Kidney (tissue), 14 donors: ENCODE data around the gene MX2. TPM values are rescaled to one million over a fixed set of nuclear protein-coding genes. Genes with fewer than 3 reads are reported as not detected.

Source experiments
- DNase-seq, 5 donors: peaks; one replicate each; pipeline ENCODE4 v3.0.0-alpha.2; 2013 to 2020
- FAIRE-seq: peaks from 2 replicates; lab custom pipeline; 2012; peaks lifted over from hg19 to GRCh38; lab: Jason Lieb, UNC
- H3K27ac ChIP-seq, 2 donors: one replicate each; pipeline ENCODE4 v1.7.0; 2013; ENCODE audit warnings: low read depth in 2 of 2, low read length in 2 of 2, inconsistent platforms in 1 of 2
- H3K27me3 ChIP-seq: one replicate; pipeline ENCODE4 v1.7.1; 2013; ENCODE audit warnings: low read length, inconsistent platforms; ENCODE audit not compliant: control insufficient read depth, insufficient read depth
- H3K36me3 ChIP-seq, 3 donors: one replicate each; pipeline versions ENCODE4 v1.7.0 to v1.7.1; 2013; ENCODE audit warnings: low read length in 3 of 3, control low read depth in 1 of 3, inconsistent platforms in 1 of 3; ENCODE audit not compliant: insufficient read depth in 3 of 3, control insufficient read depth in 2 of 3
- H3K4me1 ChIP-seq, 3 donors: one replicate each; pipeline versions ENCODE4 v1.7.0 to v1.7.1; 2013; ENCODE audit warnings: low read length in 3 of 3, inconsistent platforms in 1 of 3, low read depth in 1 of 3; ENCODE audit not compliant: control insufficient read depth in 2 of 3, insufficient read depth in 2 of 3
- H3K4me3 ChIP-seq, 3 donors: one replicate each; pipeline versions ENCODE4 v1.7.0 to v1.8.1; 2013; ENCODE audit warnings: low read length in 3 of 3, control low read depth in 1 of 3, inconsistent platforms in 1 of 3
- H3K9ac ChIP-seq, 3 donors: one replicate each; pipeline versions ENCODE4 v1.7.0 to v1.7.1; 2013; ENCODE audit warnings: low read length in 3 of 3, control low read depth in 1 of 3, inconsistent platforms in 1 of 3
- H3K9me3 ChIP-seq, 3 donors: one replicate each; pipeline versions ENCODE4 v1.7.0 to v1.7.1; 2013; ENCODE audit warnings: low read length in 3 of 3, control low read depth in 1 of 3, inconsistent platforms in 1 of 3; ENCODE audit not compliant: control insufficient read depth in 2 of 3, insufficient read depth in 1 of 3
- CTCF ChIP-seq: IDR thresholded peaks from 3 replicates; pipeline ENCODE4 v1.5.1; 2012; ENCODE audit warnings: mild to moderate bottlenecking, moderate library complexity, borderline replicate concordance; ENCODE audit not compliant: insufficient read depth; ENCODE audit errors: extremely low read depth
- intact Hi-C: fragments of 100-400 bp; cut with DNase I; formaldehyde crosslinking; loops from one replicate; pipeline ENCODE4 v1.11.1; 2022
- polyA plus RNA-seq: library from polyadenylated mRNA; stranded (reverse); fragments of 350-450 nt; fragmentation: Illumina TruSeq; extraction: RNeasy Lipid Tissue Mini Kit (QIAGEN cat#74804); gene quantifications from one replicate; pipeline ENCODE4 v1.2.3, GENCODE V29; 2014; ENCODE audit warnings: low read depth, low replicate concordance; ENCODE audit not compliant: insufficient read depth
- total RNA-seq: library from RNA; stranded (reverse); fragmentation: NEBNext Ultra II Directional; extraction: Animal tissue kit (Norgen Biotek cat#: 25700); gene quantifications from one replicate; pipeline ENCODE4 v1.2.1, GENCODE V29; 2021
- donor health status: control.
- donor health status: control.
- donor health status: control.
- donor health status: control.
- donor health status: control.
- donor health status: DM: yes; HTN: yes; CAD: no.
- donor health status: Normal renal cell carcinoma (clear cell type).

MX2 gene
- total and polyA plus RNA-seq, 2 donors from 2014 or later = 4.3 to 11.7 TPM

GRCh38 chr21:41428847-41429246 is 67.0 kb downstream of the MX2 start:
- TF ChIP-seq CTCF = no peak
- Histone ChIP-seq H3K9me3 (no peaks in the 10 kb centered on the region), H3K4me1 (peaks cover 0 to 7% (median 0%) of the 10 kb centered on the region in 3 donors), H3K4me3 (no peak overlapping the region), H3K36me3 (peaks cover 0 to 13% (median 0%) of the 10 kb centered on the region in 3 donors), H3K27ac (no peak overlapping the region), H3K9ac (no peak overlapping the region), H3K27me3 (no peaks in the 10 kb centered on the region)
- no peak for FAIRE-seq
- no peak for DNase-seq
- intact Hi-C loops = no loop called here

- peaks cover 0 to 7% (median 0%) of the 10 kb centered on the region in 3 donors for H3K4me1 ChIP-seq
- FAIRE-seq (no peak), DNase-seq (no peak)
- no peak for TF ChIP-seq CTCF
- H3K27ac ChIP-seq = no peak overlapping the region
- intact Hi-C loops = no loop called here
- H3K9ac ChIP-seq = no peak overlapping the region
- no peaks in the 10 kb centered on the region for H3K27me3 ChIP-seq
- peaks cover 0 to 13% (median 0%) of the 10 kb centered on the region in 3 donors for H3K36me3 ChIP-seq
- no peaks in the 10 kb centered on the region for H3K9me3 ChIP-seq
- no peak overlapping the region for H3K4me3 ChIP-seq
Measured at GRCh38 chr21:41429305-41429704, 67.5 kb downstream of the MX2 start.

GRCh38 chr21:41429925-41430491 is 68.2 kb downstream of the MX2 start:
- TF ChIP-seq CTCF = no peak
- Histone ChIP-seq H3K4me1 (peaks cover 0 to 7% (median 0%) of the 10 kb centered on the region in 3 donors), H3K27ac (no peak overlapping the region), H3K9ac (no peak overlapping the region), H3K4me3 (no peak overlapping the region), H3K27me3 (no peaks in the 10 kb centered on the region), H3K36me3 (peaks cover 0 to 13% (median 3%) of the 10 kb centered on the region in 3 donors), H3K9me3 (no peaks in the 10 kb centered on the region)
- FAIRE-seq (no peak), DNase-seq (no peak)
- intact Hi-C loops = no loop called here
